AG04449 (cell line): ENCODE measurements around the gene DGUOK.

Experiments used
- CTCF ChIA-PET: fragments of 350-600 bp; formaldehyde crosslinking; extraction: SDS; loops from one replicate; lab custom pipeline; 2021; ENCODE audit warnings: antibody characterized with exemption; lab: Yijun Ruan, JAX
- POLR2A ChIA-PET: fragments of 400-600, 350-600 bp; formaldehyde crosslinking; extraction: SDS; loops from one replicate; lab custom pipeline; 2020; ENCODE audit warnings: antibody characterized with exemption, inconsistent platforms; lab: Yijun Ruan, JAX
- DNase-seq: peaks from one replicate; pipeline ENCODE4 v3.0.0-alpha.2; 2010; ENCODE audit warnings: low read depth, low spot score
- H3K4me3 ChIP-seq: 2 replicates; pipeline ENCODE4 v1.5.1; 2011; ENCODE audit warnings: low read depth, mild to moderate bottlenecking, control low read depth, low read length
- TF ChIP-seq, protein P1 (sequence below): IDR thresholded peaks from one replicate; pipeline ENCODE4 v1.5.1; 2011; ENCODE audit warnings: mild to moderate bottlenecking, moderate library complexity, low read length, control low read depth, inconsistent platforms; ENCODE audit not compliant: insufficient read depth; ENCODE audit errors: missing control alignments

Gene DGUOK

GRCh38 chr2:73914667-73915066 is 12.0 kb upstream of the DGUOK start:
- ChIA-PET CTCF (no interaction called here), POLR2A (no interaction called here)
- TF ChIP-seq, protein P1, sequence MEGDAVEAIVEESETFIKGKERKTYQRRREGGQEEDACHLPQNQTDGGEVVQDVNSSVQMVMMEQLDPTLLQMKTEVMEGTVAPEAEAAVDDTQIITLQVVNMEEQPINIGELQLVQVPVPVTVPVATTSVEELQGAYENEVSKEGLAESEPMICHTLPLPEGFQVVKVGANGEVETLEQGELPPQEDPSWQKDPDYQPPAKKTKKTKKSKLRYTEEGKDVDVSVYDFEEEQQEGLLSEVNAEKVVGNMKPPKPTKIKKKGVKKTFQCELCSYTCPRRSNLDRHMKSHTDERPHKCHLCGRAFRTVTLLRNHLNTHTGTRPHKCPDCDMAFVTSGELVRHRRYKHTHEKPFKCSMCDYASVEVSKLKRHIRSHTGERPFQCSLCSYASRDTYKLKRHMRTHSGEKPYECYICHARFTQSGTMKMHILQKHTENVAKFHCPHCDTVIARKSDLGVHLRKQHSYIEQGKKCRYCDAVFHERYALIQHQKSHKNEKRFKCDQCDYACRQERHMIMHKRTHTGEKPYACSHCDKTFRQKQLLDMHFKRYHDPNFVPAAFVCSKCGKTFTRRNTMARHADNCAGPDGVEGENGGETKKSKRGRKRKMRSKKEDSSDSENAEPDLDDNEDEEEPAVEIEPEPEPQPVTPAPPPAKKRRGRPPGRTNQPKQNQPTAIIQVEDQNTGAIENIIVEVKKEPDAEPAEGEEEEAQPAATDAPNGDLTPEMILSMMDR = no peak
- no peak for DNase-seq
- H3K4me3 ChIP-seq = no peak overlapping the region

DNA sequence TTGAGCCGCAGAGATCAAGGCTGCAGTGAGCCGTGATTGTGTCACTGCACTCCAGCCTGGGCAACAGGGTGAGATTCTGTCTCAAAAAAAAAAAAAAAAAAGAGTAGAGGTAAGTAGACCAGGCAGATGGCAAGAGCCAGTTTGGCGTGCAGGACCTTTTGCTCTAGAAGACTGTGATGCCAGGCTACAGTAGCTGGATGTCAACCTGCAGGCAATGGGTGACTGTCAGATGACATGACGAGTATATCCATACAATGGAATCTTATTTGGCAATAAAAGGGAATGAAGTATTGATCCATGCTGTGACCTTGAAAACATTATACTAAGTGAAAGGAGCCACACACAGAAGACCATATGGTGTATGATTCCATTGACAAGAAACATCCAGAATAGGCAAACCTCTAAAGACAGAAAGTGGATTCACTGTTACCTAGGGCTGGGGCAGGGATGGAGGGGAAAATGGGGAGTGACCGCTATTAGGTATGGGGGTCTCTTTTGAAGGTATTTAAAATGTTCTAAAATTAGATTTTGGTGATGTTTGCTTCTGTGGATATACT is 11.2 kb upstream of the DGUOK start:
- POLR2A ChIA-PET = no interaction called here
- no peak for DNase-seq
- no peak overlapping the region for H3K4me3 ChIP-seq
- TF ChIP-seq, protein P1 = no peak
- CTCF ChIA-PET = no interaction called here

DNA sequence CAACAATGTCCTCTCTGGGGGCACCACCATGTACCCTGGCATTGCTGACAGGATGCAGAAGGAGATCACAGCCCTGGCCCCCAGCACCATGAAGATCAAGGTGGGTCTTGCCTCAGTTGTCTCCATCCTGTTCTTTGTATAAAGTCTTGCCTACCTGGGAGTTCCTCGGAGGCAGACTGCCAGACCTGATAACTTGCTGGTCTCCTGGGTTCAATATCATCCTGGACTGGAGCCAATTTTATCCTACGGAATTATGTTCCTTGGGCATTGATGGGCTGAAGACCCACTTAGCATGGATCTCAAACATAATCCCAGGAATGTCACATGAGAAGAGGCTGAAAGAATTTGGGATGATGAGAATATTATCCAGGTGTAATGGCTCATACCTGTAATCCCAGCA is 10.0 kb upstream of the DGUOK start:
- ChIA-PET POLR2A (no interaction called here), CTCF (interaction anchor here (1.2 kb wide), 1 partner anchor 90 kb away, joined by 3 read pairs; no protein-coding TSS in a partner anchor)
- DNase-seq = no peak
- H3K4me3 ChIP-seq = no peak overlapping the region
- TF ChIP-seq, protein P1 = no peak

DNA sequence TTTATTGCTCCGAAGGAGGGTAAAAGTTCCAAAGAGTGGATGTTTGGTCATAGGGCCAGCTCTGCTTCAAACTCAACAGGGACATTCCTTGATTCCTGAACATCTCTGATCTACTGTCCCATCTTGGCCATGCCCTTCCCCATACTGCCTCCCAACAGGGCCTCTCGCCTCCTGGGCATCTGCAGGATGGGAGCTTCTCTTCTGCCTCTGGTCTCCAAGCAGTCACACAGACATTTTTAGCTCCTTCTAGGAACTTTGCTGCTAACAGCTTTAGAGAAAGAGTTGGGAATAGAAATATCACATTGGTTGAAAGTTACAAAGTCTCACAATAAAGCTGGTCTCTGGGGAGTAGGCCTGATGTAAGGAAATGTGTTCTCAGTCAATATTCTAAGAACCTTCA is 9.4 kb upstream of the DGUOK start:
- no peak for DNase-seq
- H3K4me3 ChIP-seq = no peak overlapping the region
- TF ChIP-seq, protein P1 = no peak
- POLR2A ChIA-PET = no interaction called here
- CTCF ChIA-PET = no interaction called here

DNA sequence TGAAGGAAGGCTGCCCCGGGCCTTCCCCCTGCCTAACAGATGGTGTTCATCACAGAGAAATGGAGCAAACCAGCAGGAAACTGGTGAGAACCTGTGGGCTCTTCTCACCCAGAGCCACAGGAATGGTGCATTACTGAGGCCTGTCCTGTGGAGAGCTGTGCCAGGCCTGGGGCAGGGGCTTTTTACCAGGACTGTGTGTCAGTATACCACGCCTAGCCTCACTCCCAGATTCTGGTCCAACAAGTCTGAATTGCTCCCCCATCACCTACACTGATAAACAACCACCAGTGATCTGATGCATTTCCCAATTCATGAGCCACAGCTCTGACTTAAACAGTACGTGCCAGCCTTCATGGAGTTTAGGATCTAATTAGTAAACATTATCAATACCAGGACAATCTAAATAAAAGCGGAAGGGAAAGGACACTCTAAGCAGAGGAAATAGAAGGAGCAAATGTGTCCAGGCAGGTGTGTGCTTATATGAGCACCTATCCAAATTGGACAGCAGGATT is 8.9 kb upstream of the DGUOK start:
- DNase-seq = no peak
- ChIA-PET CTCF (no interaction called here), POLR2A (no interaction called here)
- no peak overlapping the region for H3K4me3 ChIP-seq
- TF ChIP-seq, protein P1 = no peak

- no peak for DNase-seq
- TF ChIP-seq, protein P1 = no peak
- H3K4me3 ChIP-seq = no peak overlapping the region
- ChIA-PET POLR2A (no interaction called here), CTCF (no interaction called here)
Measured at GRCh38 chr2:73918856-73919255, 7.8 kb upstream of the DGUOK start.
